H1 (cell line): ENCODE measurements around the gene RBM19. TPM values are rescaled to one million over a fixed set of nuclear protein-coding genes. Genes with fewer than 3 reads are reported as not detected.

Experiments
- CTCF ChIA-PET: fragments of 300-600 bp; sonication (Branson Sonifier 250); formaldehyde crosslinking; loops from one replicate; lab custom pipeline; 2021; ENCODE audit not compliant: partially characterized antibody; lab: Charles Lee
- POLR2A ChIA-PET: fragments of 300-600 bp; sonication (Branson Sonifier 250); formaldehyde crosslinking; loops from one replicate; lab custom pipeline; 2021; ENCODE audit warnings: inconsistent platforms; ENCODE audit not compliant: partially characterized antibody; lab: Charles Lee
- DNase-seq, 2 experiments: peaks; one replicate each; pipeline versions ENCODE4 v3.0.0 to v3.0.0-alpha.2; 2010 to 2022; ENCODE audit warnings: low spot score in 2 of 2, low read depth in 1 of 2, mixed read lengths in 1 of 2
- FAIRE-seq: peaks from 2 replicates; lab custom pipeline; 2011; peaks lifted over from hg19 to GRCh38; lab: Jason Lieb, UNC
- H2AFZ ChIP-seq: 2 replicates; pipeline ENCODE4 v1.8.1; 2012; ENCODE audit warnings: low read length, inconsistent platforms
- H2AK5ac ChIP-seq: 2 replicates; pipeline ENCODE4 v1.6.1; 2013; ENCODE audit warnings: low read depth, low read length
- H2BK120ac ChIP-seq: replicated peaks from 2 replicates; pipeline ENCODE3; 2013; ENCODE audit warnings: low read depth, low read length, inconsistent platforms
- H2BK12ac ChIP-seq: 2 replicates; pipeline ENCODE4 v1.6.1; 2013; ENCODE audit warnings: low read depth, low read length
- H2BK15ac ChIP-seq: 2 replicates; pipeline ENCODE4 v1.6.1; 2013; ENCODE audit warnings: low read length
- H2BK20ac ChIP-seq: 2 replicates; pipeline ENCODE4 v1.6.1; 2013; ENCODE audit warnings: low read length
- H2BK5ac ChIP-seq: 2 replicates; pipeline ENCODE4 v1.6.1; 2013; ENCODE audit warnings: low read depth, low read length
- H3K14ac ChIP-seq: 2 replicates; pipeline ENCODE4 v1.6.1; 2013; ENCODE audit warnings: inconsistent platforms; ENCODE audit not compliant: insufficient read length
- H3K18ac ChIP-seq: 2 replicates; pipeline ENCODE4 v1.6.1; 2013; ENCODE audit warnings: low read length; ENCODE audit errors: extremely low read depth
- H3K23ac ChIP-seq: 2 replicates; pipeline ENCODE4 v1.6.1; 2013; ENCODE audit warnings: inconsistent platforms; ENCODE audit not compliant: insufficient read length
- H3K23me2 ChIP-seq: 2 replicates; pipeline ENCODE4 v1.6.1; 2013; ENCODE audit warnings: low read depth, low read length
- H3K27ac ChIP-seq: 2 replicates; pipeline ENCODE4 v1.6.1; 2011; ENCODE audit warnings: low read depth, low read length, inconsistent platforms
- H3K27me3 ChIP-seq, 4 experiments: replicated peaks in 1 of 4; 1 replicate in 1 of 4; 2 replicates in 3 of 4; pipeline versions ENCODE4 v1.6.1 to v1.8.1; 2011 to 2013; ENCODE audit warnings: low read length in 3 of 4, mild to moderate bottlenecking in 3 of 4, inconsistent platforms in 2 of 4, mixed read lengths in 2 of 4, moderate library complexity in 1 of 4; ENCODE audit not compliant: control insufficient read depth in 3 of 4, insufficient read depth in 3 of 4; ENCODE audit errors: extremely low read depth in 1 of 4
- H3K36me3 ChIP-seq, 4 experiments: 2 replicates each; pipeline versions ENCODE4 v1.6.1 to v1.8.1; 2011 to 2013; ENCODE audit warnings: mild to moderate bottlenecking in 4 of 4, low read length in 3 of 4, moderate library complexity in 2 of 4, control low read depth in 1 of 4, inconsistent platforms in 1 of 4; ENCODE audit not compliant: insufficient read depth in 4 of 4, control insufficient read depth in 2 of 4
- H3K4ac ChIP-seq: replicated peaks from 2 replicates; pipeline ENCODE3; 2013; ENCODE audit warnings: low read length, low read depth, mixed read lengths, inconsistent platforms; ENCODE audit not compliant: insufficient read length
- H3K4me1 ChIP-seq, 4 experiments: replicated peaks in 1 of 4; 1 replicate in 1 of 4; 2 replicates in 3 of 4; pipeline versions ENCODE4 v1.6.1 to v1.8.1; 2011 to 2013; ENCODE audit warnings: low read length in 3 of 4, inconsistent platforms in 2 of 4, mixed read lengths in 1 of 4; ENCODE audit not compliant: insufficient read depth in 4 of 4, control insufficient read depth in 3 of 4
- H3K4me2 ChIP-seq, 2 experiments: 2 replicates each; pipeline versions ENCODE4 v1.6.1 to v1.8.1; 2011 to 2013; ENCODE audit warnings: low read depth in 2 of 2, low read length in 2 of 2, control low read depth in 1 of 2, inconsistent platforms in 1 of 2, mild to moderate bottlenecking in 1 of 2; ENCODE audit not compliant: insufficient read depth in 1 of 2
- H3K4me3 ChIP-seq, 4 experiments: fragments of 200-600, 300-600 bp in 1 of 4; sonication (generic), shearing (Covaris generic), sonication (Bioruptor Twin) in 1 of 4; 2 replicates each; pipeline versions ENCODE4 v1.5.1 to v1.8.1; 2011 to 2016; ENCODE audit warnings: low read length in 4 of 4, low read depth in 3 of 4, control low read depth in 2 of 4, inconsistent platforms in 2 of 4, mild to moderate bottlenecking in 2 of 4, mixed read lengths in 1 of 4, moderate library complexity in 1 of 4; ENCODE audit not compliant: insufficient read depth in 2 of 4; ENCODE audit errors: extremely low read depth in 1 of 4
- H3K56ac ChIP-seq: replicated peaks from 2 replicates; pipeline ENCODE3; 2013; ENCODE audit warnings: low read depth, mild to moderate bottlenecking, mixed read lengths, low read length, inconsistent platforms; ENCODE audit not compliant: insufficient read length
- H3K79me1 ChIP-seq: 2 replicates; pipeline ENCODE4 v1.6.1; 2013; ENCODE audit warnings: low read depth, low read length, control low read depth
- H3K79me2 ChIP-seq, 2 experiments: 2 replicates each; pipeline versions ENCODE4 v1.6.1 to v1.8.1; 2012 to 2013; ENCODE audit warnings: low read length in 2 of 2, mild to moderate bottlenecking in 2 of 2, inconsistent platforms in 1 of 2; ENCODE audit not compliant: insufficient read depth in 2 of 2, control insufficient read depth in 1 of 2
- H3K9ac ChIP-seq, 4 experiments: replicated peaks in 1 of 4; 1 replicate in 1 of 4; 2 replicates in 3 of 4; pipeline versions ENCODE4 v1.6.1 to v1.8.1; 2011 to 2013; ENCODE audit warnings: low read depth in 3 of 4, low read length in 3 of 4, control low read depth in 2 of 4, mild to moderate bottlenecking in 2 of 4, moderate library complexity in 2 of 4, inconsistent platforms in 1 of 4; ENCODE audit errors: extremely low read depth in 1 of 4
- H3K9me3 ChIP-seq, 2 experiments: 2 replicates each; pipeline versions ENCODE4 v1.6.1 to v1.8.1; 2012 to 2013; ENCODE audit warnings: mild to moderate bottlenecking in 2 of 2, moderate library complexity in 2 of 2, control low read depth in 1 of 2, inconsistent platforms in 1 of 2, low read depth in 1 of 2, low read length in 1 of 2, mixed read lengths in 1 of 2; ENCODE audit not compliant: insufficient read depth in 2 of 2
- H4K20me1 ChIP-seq, 2 experiments: replicated peaks in 1 of 2; 2 replicates each; pipeline versions ENCODE3 to v1.8.1; 2011 to 2013; ENCODE audit warnings: inconsistent platforms in 2 of 2, low read length in 2 of 2, mild to moderate bottlenecking in 1 of 2; ENCODE audit not compliant: insufficient read depth in 2 of 2, control insufficient read depth in 1 of 2
- H4K5ac ChIP-seq: 2 replicates; pipeline ENCODE4 v1.6.1; 2013; ENCODE audit warnings: low read length, low read depth, mixed read lengths, inconsistent platforms; ENCODE audit not compliant: insufficient read length
- H4K8ac ChIP-seq: 2 replicates; pipeline ENCODE4 v1.8.0; 2013; ENCODE audit warnings: mild to moderate bottlenecking, moderate library complexity, low read length, inconsistent platforms; ENCODE audit not compliant: insufficient read depth; ENCODE audit errors: extremely low read depth
- H4K91ac ChIP-seq: replicated peaks from 2 replicates; pipeline ENCODE3; 2013; ENCODE audit warnings: low read length, mixed read lengths, inconsistent platforms; ENCODE audit not compliant: insufficient read length
- CHD1 ChIP-seq: IDR thresholded peaks from 2 replicates; pipeline ENCODE4 v1.6.1; 2012; ENCODE audit warnings: low read depth, low read length, improper control_type of control experiment
- CREB1 ChIP-seq: IDR thresholded peaks from 2 replicates; pipeline ENCODE4 v1.6.1; 2012; ENCODE audit warnings: inconsistent platforms
- CTBP2 ChIP-seq: IDR thresholded peaks from 2 replicates; pipeline ENCODE4 v1.7.0; 2011; ENCODE audit warnings: borderline replicate concordance, mild to moderate bottlenecking, moderate library complexity, mixed read lengths, low read length; ENCODE audit not compliant: insufficient read depth, insufficient read length
- PHF8 ChIP-seq: fragments of 200-600 bp; sonication (generic); conservative IDR thresholded peaks from 2 replicates; pipeline ENCODE4 v1.7.1; 2012; ENCODE audit warnings: low read depth, mild to moderate bottlenecking, inconsistent platforms, low read length, moderate library complexity
- RBBP5 ChIP-seq: IDR thresholded peaks from 2 replicates; pipeline ENCODE4 v1.7.1; 2012; ENCODE audit warnings: low read depth, mild to moderate bottlenecking, inconsistent platforms, low read length, moderate library complexity, borderline replicate concordance
- SP1 ChIP-seq: IDR thresholded peaks from 2 replicates; pipeline ENCODE4 v1.6.1; 2011; ENCODE audit warnings: low read depth, low read length
- TAF7 ChIP-seq: optimal IDR thresholded peaks from 2 replicates; pipeline ENCODE3; 2011; ENCODE audit warnings: low read depth, mild to moderate bottlenecking, inconsistent platforms, low read length, moderate library complexity, borderline replicate concordance
- TBP ChIP-seq: IDR thresholded peaks from 2 replicates; pipeline ENCODE4 v1.6.1; 2011; ENCODE audit warnings: low read depth, low read length, improper control_type of control experiment
- WGBS, 2 experiments: shearing (Covaris generic) in 1 of 2; methylation state at CpG; one replicate each; pipeline versions ENCODE4 v1.1.6 to v1.1.7; 2013 to 2015; ENCODE audit warnings: low lambda C conversion rate in 2 of 2, mixed read lengths in 2 of 2, inconsistent platforms in 1 of 2, low coverage in 1 of 2, missing lambda C conversion rate in 1 of 2; ENCODE audit not compliant: insufficient replicate concordance in 2 of 2, insufficient coverage in 1 of 2, insufficient read length in 1 of 2; ENCODE audit errors: extremely low coverage in 1 of 2, missing lambda C conversion rate in 1 of 2; 5-methylcytosine and 5-hydroxymethylcytosine counted together
- polyA plus RNA-seq, 7 experiments: library from polyadenylated mRNA; depleted of rRNA in 3 of 7; stranded (reverse) in 5 of 7; unstranded in 2 of 7; fragments of >200 nt in 5 of 7; fragments of 200-250 nt in 2 of 7; gene quantifications; 1 replicate in 5 of 7; 2 replicates in 1 of 7; 4 replicates in 1 of 7; pipeline versions ENCODE4 v1.2.1 to v1.2.3, GENCODE V29; 2011 to 2013; ENCODE audit warnings: missing spikeins in 2 of 7, mixed read lengths in 2 of 7
- total RNA-seq: library from RNA; stranded (reverse); fragmentation: NEBNext Ultra II Directional; extraction: Animal tissue kit (Norgen Biotek cat#: 25700); gene quantifications from 2 replicates; pipeline ENCODE4 v1.2.1, GENCODE V29; 2021
- TF ChIP-seq, protein P1 (sequence below): IDR thresholded peaks from 2 replicates; pipeline ENCODE4 v1.6.1; 2012; ENCODE audit warnings: inconsistent platforms
- TF ChIP-seq, protein P2 (sequence below): IDR thresholded peaks from 2 replicates; pipeline ENCODE4 v1.6.1; 2011; ENCODE audit warnings: low read length, improper control_type of control experiment

RBM19 gene
- total and polyA plus RNA-seq, 2 of the 8 experiments (the other 6 are each of a cell fraction or from before 2014, with no cell fraction given) = 23.4 to 61.9 TPM

DNA sequence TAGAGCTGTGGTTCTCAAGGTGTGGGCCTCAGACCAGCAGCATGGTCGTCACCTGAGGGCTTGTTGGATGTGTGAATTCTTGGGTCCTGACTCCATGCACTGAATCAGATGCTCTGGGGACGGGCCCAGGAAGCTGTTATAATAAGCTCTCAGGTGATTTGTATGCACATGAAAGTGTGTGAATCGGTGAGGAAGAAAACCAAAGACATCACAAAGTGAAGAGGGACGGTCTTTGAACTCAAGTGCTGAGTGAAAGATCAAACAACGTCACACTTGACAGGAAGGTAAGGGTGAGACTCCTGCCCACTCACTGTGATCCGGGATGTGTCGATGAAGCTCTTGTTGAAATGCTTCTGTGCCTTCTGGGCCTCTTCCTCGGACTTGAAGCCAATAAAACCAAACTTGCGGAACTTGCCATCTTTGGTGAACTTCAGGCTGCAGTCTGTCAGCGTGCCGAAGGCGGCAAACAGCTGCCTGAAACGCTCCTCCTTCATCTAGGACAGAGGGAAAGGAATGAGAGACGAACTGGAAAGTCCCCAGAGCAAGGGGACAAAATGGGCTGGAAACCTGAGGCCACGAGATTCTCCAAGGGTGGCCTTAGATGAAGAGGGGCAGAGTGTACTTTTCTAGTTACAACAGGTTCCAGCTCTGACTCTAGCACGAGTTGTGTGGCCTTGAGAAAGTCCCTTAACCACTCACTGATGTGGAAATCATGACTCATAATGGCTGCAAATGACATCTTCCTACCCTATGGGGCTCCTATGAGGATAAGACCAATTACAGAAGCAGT is 4.0 kb downstream of the RBM19 start:
- no peak for FAIRE-seq
- 89% methylated on average over 14 of the region's 16 CpGs; no CpG with 5 or more reads in 1 of the 2 experiments for whole genome bisulfite sequencing, 2 experiments
- CTCF ChIA-PET = interaction anchor here (1.1 to 1.3 kb wide), 2 partner anchors 11 to 95 kb away, joined by 3 read pairs; no protein-coding TSS in a partner anchor

More for the DNA sequence above, 4.0 kb downstream of the RBM19 start:
- Histone ChIP-seq H3K23me2 (peaks cover 4% of the 10 kb centered on the region; the same call in 1 of the 2 replicates), H4K91ac (no peak overlapping the region), H2BK120ac (no peak overlapping the region), H3K4me1 (peaks cover 0 to 3% (median 2%) of the 10 kb centered on the region in 4 experiments; a peak in 3 of 7 replicates), H3K14ac (no peak overlapping the region), H4K5ac (no peak overlapping the region), H3K56ac (no peak overlapping the region), H3K4me3 (no peak overlapping the region), H3K9me3 (no peaks in the 10 kb centered on the region), H2AFZ (no peak overlapping the region), H2BK15ac (no peak overlapping the region), H3K18ac (no peak overlapping the region), H3K23ac (no peak overlapping the region), H4K20me1 (peaks cover 0 to 5% of the 10 kb centered on the region in 2 experiments), H3K36me3 (peaks cover 8 to 39% (median 31%) of the 10 kb centered on the region in 4 experiments; a peak in 7 of 8 replicates), H4K8ac (no peak overlapping the region), H3K79me1 (peaks cover 2% of the 10 kb centered on the region; the same call in 1 of the 2 replicates), H2AK5ac (no peak overlapping the region), H3K4me2 (no peak overlapping the region), H2BK12ac (no peak overlapping the region), H3K4ac (no peak overlapping the region), H3K79me2 (peaks cover 0 to 34% of the 10 kb centered on the region in 2 experiments; a peak in 3 of 4 replicates), H2BK20ac (no peak overlapping the region), H2BK5ac (no peak overlapping the region), H3K27me3 (no peaks in the 10 kb centered on the region), H3K27ac (no peak overlapping the region), H3K9ac (no peak overlapping the region)
- POLR2A ChIA-PET = no interaction called here
- no peak for DNase-seq
- TF ChIP-seq TAF7 (no peak), CHD1 (no peak), CREB1 (no peak), TBP (no peak), SP1 (no peak), PHF8 (no peak), RBBP5 (no peak), CTBP2 (no peak)
- TF ChIP-seq, protein P1, sequence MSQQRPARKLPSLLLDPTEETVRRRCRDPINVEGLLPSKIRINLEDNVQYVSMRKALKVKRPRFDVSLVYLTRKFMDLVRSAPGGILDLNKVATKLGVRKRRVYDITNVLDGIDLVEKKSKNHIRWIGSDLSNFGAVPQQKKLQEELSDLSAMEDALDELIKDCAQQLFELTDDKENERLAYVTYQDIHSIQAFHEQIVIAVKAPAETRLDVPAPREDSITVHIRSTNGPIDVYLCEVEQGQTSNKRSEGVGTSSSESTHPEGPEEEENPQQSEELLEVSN = no peak
- TF ChIP-seq, protein P2, sequence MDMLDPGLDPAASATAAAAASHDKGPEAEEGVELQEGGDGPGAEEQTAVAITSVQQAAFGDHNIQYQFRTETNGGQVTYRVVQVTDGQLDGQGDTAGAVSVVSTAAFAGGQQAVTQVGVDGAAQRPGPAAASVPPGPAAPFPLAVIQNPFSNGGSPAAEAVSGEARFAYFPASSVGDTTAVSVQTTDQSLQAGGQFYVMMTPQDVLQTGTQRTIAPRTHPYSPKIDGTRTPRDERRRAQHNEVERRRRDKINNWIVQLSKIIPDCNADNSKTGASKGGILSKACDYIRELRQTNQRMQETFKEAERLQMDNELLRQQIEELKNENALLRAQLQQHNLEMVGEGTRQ = no peak
